Endodermal cell (in vitro differentiated cells): Measurements from ENCODE around the gene ANKRD40. TPM values are rescaled to one million over a fixed set of nuclear protein-coding genes. Genes with fewer than 3 reads are reported as not detected.

Experiments
- DNase-seq: peaks from one replicate; pipeline ENCODE4 v3.0.0-alpha.2; 2017
- H3K27ac ChIP-seq: 2 replicates; pipeline ENCODE4 v1.5.1; 2013; ENCODE audit warnings: mild to moderate bottlenecking, low read depth, low read length, moderate library complexity
- H3K27me3 ChIP-seq: 2 replicates; pipeline ENCODE4 v1.6.1; 2013; ENCODE audit warnings: mild to moderate bottlenecking, low read length, moderate library complexity; ENCODE audit not compliant: insufficient read depth, control insufficient read depth, poor library complexity, severe bottlenecking
- H3K36me3 ChIP-seq: 2 replicates; pipeline ENCODE4 v1.7.0; 2013; ENCODE audit warnings: mild to moderate bottlenecking, low read length, moderate library complexity; ENCODE audit not compliant: control insufficient read depth, insufficient read depth
- H3K4me1 ChIP-seq: one replicate; pipeline ENCODE4 v1.7.0; 2013; ENCODE audit warnings: low read length; ENCODE audit not compliant: control insufficient read depth, insufficient read depth
- H3K4me3 ChIP-seq: 2 replicates; pipeline ENCODE4 v1.5.1; 2013; ENCODE audit warnings: mild to moderate bottlenecking, low read length, moderate library complexity
- H3K9ac ChIP-seq: 2 replicates; pipeline ENCODE4 v1.6.1; 2013; ENCODE audit warnings: mild to moderate bottlenecking, low read length, moderate library complexity; ENCODE audit not compliant: poor library complexity, severe bottlenecking; ENCODE audit errors: extremely low read depth
- H3K9me3 ChIP-seq: 2 replicates; pipeline ENCODE4 v1.6.1; 2013; ENCODE audit warnings: mild to moderate bottlenecking, low read length, moderate library complexity; ENCODE audit not compliant: control insufficient read depth
- H3K27ac Mint-ChIP-seq: 2 replicates; pipeline ENCODE4 v1.8.0; 2020; ENCODE audit warnings: mixed read lengths
- H3K27me3 Mint-ChIP-seq: 2 replicates; pipeline ENCODE4 v1.8.0; 2021; ENCODE audit warnings: mild to moderate bottlenecking, mixed read lengths; ENCODE audit not compliant: insufficient read depth
- H3K36me3 Mint-ChIP-seq: 2 replicates; pipeline ENCODE4 v1.8.0; 2020; ENCODE audit warnings: low read depth, mixed read lengths
- H3K4me1 Mint-ChIP-seq: 2 replicates; pipeline ENCODE4 v1.8.0; 2020; ENCODE audit warnings: mixed read lengths
- H3K4me3 Mint-ChIP-seq: 2 replicates; pipeline ENCODE4 v1.8.0; 2020; ENCODE audit warnings: mild to moderate bottlenecking, moderate library complexity, mixed read lengths
- H3K9me3 Mint-ChIP-seq: 2 replicates; pipeline ENCODE4 v1.8.0; 2020; ENCODE audit warnings: mild to moderate bottlenecking, mixed read lengths
- CTCF ChIP-seq: fragments of 200-600 bp; sonication (generic); conservative IDR thresholded peaks from 2 replicates; pipeline ENCODE4 v1.5.0; 2021; ENCODE audit warnings: antibody characterized with exemption, mild to moderate bottlenecking
- WGBS, 2 experiments: methylation state at CpG; one replicate each; pipeline versions ENCODE4 v1.1.5 to v1.1.7; 2013; ENCODE audit warnings: missing lambda C conversion rate in 2 of 2, mixed read lengths in 1 of 2; ENCODE audit not compliant: insufficient coverage in 1 of 2, insufficient read length in 1 of 2; 5-methylcytosine and 5-hydroxymethylcytosine counted together
- total RNA-seq, 2 donors: library from RNA; stranded (reverse); fragmentation: NEBNext Ultra II Directional in 1 of 2; extraction: Animal tissue kit (Norgen Biotek cat#: 25700) in 1 of 2; gene quantifications; 2 replicates in 1 of 2; 3 replicates in 1 of 2; pipeline ENCODE4 v1.2.1, GENCODE V29; 2021

Gene ANKRD40
- total RNA-seq, 2 donors from 2014 or later, result 44.9 to 60.3 TPM

DNA sequence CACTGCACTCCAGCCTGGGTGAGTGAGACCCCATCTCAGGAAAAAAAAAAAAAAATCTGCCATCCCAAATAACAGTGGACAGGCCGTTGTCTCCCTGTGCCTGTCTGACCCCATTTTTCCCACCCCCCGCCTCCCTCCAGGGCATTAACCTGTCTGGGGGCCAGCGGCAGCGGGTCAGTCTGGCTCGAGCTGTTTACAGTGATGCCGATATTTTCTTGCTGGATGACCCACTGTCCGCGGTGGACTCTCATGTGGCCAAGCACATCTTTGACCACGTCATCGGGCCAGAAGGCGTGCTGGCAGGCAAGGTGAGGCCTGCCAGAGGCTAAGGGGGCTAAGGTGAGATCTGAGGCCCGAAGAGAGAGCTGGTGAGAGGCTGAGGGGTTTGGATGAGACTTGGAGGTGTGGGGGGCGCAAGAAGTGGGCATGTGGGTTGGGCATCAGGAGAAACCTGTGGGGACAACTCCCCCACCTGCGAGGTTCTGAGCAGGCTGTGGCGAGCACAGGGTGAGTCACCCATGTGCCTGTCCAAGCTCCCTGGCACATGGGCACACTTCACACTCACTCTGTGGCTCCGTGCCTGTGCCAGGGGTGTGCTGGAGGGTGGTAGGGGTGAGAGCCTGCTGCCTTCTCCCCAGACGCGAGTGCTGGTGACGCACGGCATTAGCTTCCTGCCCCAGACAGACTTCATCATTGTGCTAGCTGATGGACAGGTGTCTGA is 34.7 kb downstream of the ANKRD40 start:
- H3K27ac ChIP-seq, result no peak overlapping the region
- no peak for DNase-seq
- Mint-ChIP-seq H3K27me3 (no peaks in the 10 kb centered on the region), H3K4me1 (no peaks in the 10 kb centered on the region), H3K27ac (no peak overlapping the region), H3K36me3 (no peaks in the 10 kb centered on the region), H3K9me3 (no peaks in the 10 kb centered on the region), H3K4me3 (no peak overlapping the region)
- H3K9me3 ChIP-seq, result no peaks in the 10 kb centered on the region
- no peaks in the 10 kb centered on the region for H3K27me3 ChIP-seq
- no peaks in the 10 kb centered on the region for H3K36me3 ChIP-seq
- H3K9ac ChIP-seq, result no peak overlapping the region
- no peak overlapping the region for H3K4me3 ChIP-seq
- H3K4me1 ChIP-seq, result no peaks in the 10 kb centered on the region
- TF ChIP-seq CTCF, result no peak
- 95 to 97% methylated on average over 16 to 20 of the region's 20 CpGs for WGBS, 2 experiments

GRCh38 chr17:50672071-50672470 is 35.6 kb downstream of the ANKRD40 start:
- TF ChIP-seq CTCF, result no peak
- no peak overlapping the region for H3K27ac Mint-ChIP-seq
- H3K27me3 ChIP-seq, result no peaks in the 10 kb centered on the region
- H3K9ac ChIP-seq, result no peak overlapping the region
- no peaks in the 10 kb centered on the region for H3K36me3 ChIP-seq
- H3K27ac ChIP-seq, result no peak overlapping the region
- H3K36me3 Mint-ChIP-seq, result no peaks in the 10 kb centered on the region
- WGBS, 2 experiments, result 95 to 97% methylated on average over 4 to 5 of the region's 5 CpGs
- H3K27me3 Mint-ChIP-seq, result no peaks in the 10 kb centered on the region
- H3K4me1 ChIP-seq, result no peaks in the 10 kb centered on the region
- no peak overlapping the region for H3K4me3 ChIP-seq
- H3K9me3 Mint-ChIP-seq, result no peaks in the 10 kb centered on the region
- DNase-seq, result no peak
- H3K4me1 Mint-ChIP-seq, result no peaks in the 10 kb centered on the region
- no peak overlapping the region for H3K4me3 Mint-ChIP-seq
- no peaks in the 10 kb centered on the region for H3K9me3 ChIP-seq

DNA sequence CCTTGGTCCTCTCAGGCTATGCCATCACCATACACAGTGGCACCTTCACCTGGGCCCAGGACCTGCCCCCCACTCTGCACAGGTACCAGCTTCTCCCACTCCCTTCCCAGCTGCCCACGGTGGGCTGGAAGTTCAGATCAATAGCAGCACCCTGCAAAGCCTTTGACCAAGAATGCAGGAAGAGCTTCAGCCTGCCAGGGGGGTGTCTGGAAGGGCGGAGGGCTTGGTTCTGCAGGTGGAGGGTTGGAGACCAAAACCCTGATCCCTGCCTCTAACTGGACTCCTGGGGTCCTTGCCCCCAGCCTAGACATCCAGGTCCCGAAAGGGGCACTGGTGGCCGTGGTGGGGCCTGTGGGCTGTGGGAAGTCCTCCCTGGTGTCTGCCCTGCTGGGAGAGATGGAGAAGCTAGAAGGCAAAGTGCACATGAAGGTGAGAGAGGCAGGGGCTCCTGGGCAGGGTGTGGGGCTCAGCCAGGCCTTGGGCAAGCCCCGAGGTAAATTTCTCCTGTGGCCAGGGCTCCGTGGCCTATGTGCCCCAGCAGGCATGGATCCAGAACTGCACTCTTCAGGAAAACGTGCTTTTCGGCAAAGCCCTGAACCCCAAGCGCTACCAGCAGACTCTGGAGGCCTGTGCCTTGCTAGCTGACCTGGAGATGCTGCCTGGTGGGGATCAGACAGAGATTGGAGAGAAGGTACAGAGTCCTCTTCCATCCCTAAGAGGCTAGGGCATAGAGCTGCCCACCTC is 38.7 kb downstream of the ANKRD40 start:
- no peak for DNase-seq
- Histone ChIP-seq H3K4me1 (no peaks in the 10 kb centered on the region), H3K9ac (no peak overlapping the region), H3K36me3 (no peaks in the 10 kb centered on the region), H3K9me3 (no peaks in the 10 kb centered on the region), H3K27me3 (no peaks in the 10 kb centered on the region), H3K4me3 (no peak overlapping the region), H3K27ac (no peak overlapping the region)
- Mint-ChIP-seq H3K27me3 (no peaks in the 10 kb centered on the region), H3K36me3 (no peaks in the 10 kb centered on the region), H3K4me3 (no peak overlapping the region), H3K4me1 (peaks cover 3% of the 10 kb centered on the region), H3K27ac (no peak overlapping the region), H3K9me3 (no peaks in the 10 kb centered on the region)
- WGBS, 2 experiments, result 87 to 94% methylated on average over 4 to 9 of the region's 9 CpGs
- TF ChIP-seq CTCF, result no peak
